ENCODE results near the gene PSMA4.

PSMA4 gene

GRCh38 chr15:78597583-78597982 is 57.3 kb downstream of the PSMA4 start:
- Histone ChIP-seq H3K4me2 (no peak overlapping the region), H3K9ac (no peak overlapping the region), H3K27ac (no peak overlapping the region), H3K4me3 (IDR thresholded peaks at IDR 0.05; ENCODE audit: insufficient read depth, low read depth, low read length) (no peak overlapping the region), H3K36me3 (ENCODE audit: insufficient read depth) (peaks cover 2% of the 10 kb centered on the region; the same call in 1 of the 2 replicates), H2AFZ (ENCODE audit: low read depth) (no peak overlapping the region), H3K79me2 (ENCODE audit: insufficient read depth, low read depth) (no peaks in the 10 kb centered on the region), H3K27me3 (ENCODE audit: insufficient read depth, low read depth) (no peaks in the 10 kb centered on the region), H4K20me1 (ENCODE audit: insufficient read depth) (no peaks in the 10 kb centered on the region), H3K4me1 (ENCODE audit: low read depth, poor library complexity, severe bottlenecking) (no peaks in the 10 kb centered on the region)
- no peak for TF ChIP-seq CTCF (conservative IDR thresholded peaks at IDR 0.05; ENCODE audit: low read depth, low read length)

GRCh38 chr15:78598348-78598747 is 58.1 kb downstream of the PSMA4 start:
- no peaks in the 10 kb centered on the region for H3K27me3 ChIP-seq (ENCODE audit: insufficient read depth, low read depth)
- TF ChIP-seq CTCF (conservative IDR thresholded peaks at IDR 0.05; ENCODE audit: low read depth, low read length) = no peak
- no peak overlapping the region for H2AFZ ChIP-seq (ENCODE audit: low read depth)
- H4K20me1 ChIP-seq (ENCODE audit: insufficient read depth) = no peaks in the 10 kb centered on the region
- H3K36me3 ChIP-seq (ENCODE audit: insufficient read depth) = no peaks in the 10 kb centered on the region; the same call in 1 of the 2 replicates
- no peak overlapping the region for H3K4me2 ChIP-seq
- no peak overlapping the region for H3K27ac ChIP-seq
- no peaks in the 10 kb centered on the region for H3K4me1 ChIP-seq (ENCODE audit: low read depth, poor library complexity, severe bottlenecking)
- no peak overlapping the region for H3K4me3 ChIP-seq (IDR thresholded peaks at IDR 0.05; ENCODE audit: insufficient read depth, low read depth, low read length)
- no peaks in the 10 kb centered on the region for H3K79me2 ChIP-seq (ENCODE audit: insufficient read depth, low read depth)
- H3K9ac ChIP-seq = no peak overlapping the region

GRCh38 chr15:78599189-78599588 is 58.9 kb downstream of the PSMA4 start:
- no peak overlapping the region for H3K9ac ChIP-seq
- H2AFZ ChIP-seq (ENCODE audit: low read depth) = no peak overlapping the region
- no peaks in the 10 kb centered on the region; the same call in 1 of the 2 replicates for H3K36me3 ChIP-seq (ENCODE audit: insufficient read depth)

More at GRCh38 chr15:78599189-78599588, 58.9 kb downstream of the PSMA4 start:
- Histone ChIP-seq H3K79me2 (ENCODE audit: insufficient read depth, low read depth) (no peaks in the 10 kb centered on the region), H3K4me1 (ENCODE audit: low read depth, poor library complexity, severe bottlenecking) (no peaks in the 10 kb centered on the region), H3K4me3 (IDR thresholded peaks at IDR 0.05; ENCODE audit: insufficient read depth, low read depth, low read length) (no peak overlapping the region), H4K20me1 (ENCODE audit: insufficient read depth) (no peaks in the 10 kb centered on the region), H3K27ac (no peak overlapping the region), H3K4me2 (no peak overlapping the region), H3K27me3 (ENCODE audit: insufficient read depth, low read depth) (no peaks in the 10 kb centered on the region)
- no peak for TF ChIP-seq CTCF (conservative IDR thresholded peaks at IDR 0.05; ENCODE audit: low read depth, low read length)

All from KMS-11 (cell line).